Dermis blood vessel endothelial cell (primary cell): ENCODE results near the gene CORO6. TPM values are rescaled to one million over a fixed set of nuclear protein-coding genes. Genes with fewer than 3 reads are reported as not detected.

Experiments used
- total RNA-seq: library from RNA; depleted of rRNA; stranded (reverse); fragments of >200 nt; gene quantifications from 2 replicates; pipeline ENCODE4 v1.2.3, GENCODE V29; 2014

CORO6 gene
- total RNA-seq, 1 donor from 2014 or later, result 3.9 TPM

Other genes with a start within 250 kb of the CORO6 start
- gene TAOK1, start 232.5 kb downstream of the CORO6 start, total RNA-seq, result 67.6 and 94.3 TPM in 2 replicates
- gene ABHD15, start 55.9 kb downstream of the CORO6 start, total RNA-seq, result 8.1 and 8.8 TPM in 2 replicates
- 34.5 and 52.2 TPM in 2 replicates for gene TP53I13, start 54.2 kb downstream of the CORO6 start, total RNA-seq
- 40.7 and 87.2 TPM in 2 replicates for gene GIT1, start 33.3 kb downstream of the CORO6 start, total RNA-seq
- 7.7 and 13.9 TPM in 2 replicates for gene ANKRD13B, start 29.8 kb downstream of the CORO6 start, total RNA-seq